ENCODE results near the gene ELOVL6.

DNA sequence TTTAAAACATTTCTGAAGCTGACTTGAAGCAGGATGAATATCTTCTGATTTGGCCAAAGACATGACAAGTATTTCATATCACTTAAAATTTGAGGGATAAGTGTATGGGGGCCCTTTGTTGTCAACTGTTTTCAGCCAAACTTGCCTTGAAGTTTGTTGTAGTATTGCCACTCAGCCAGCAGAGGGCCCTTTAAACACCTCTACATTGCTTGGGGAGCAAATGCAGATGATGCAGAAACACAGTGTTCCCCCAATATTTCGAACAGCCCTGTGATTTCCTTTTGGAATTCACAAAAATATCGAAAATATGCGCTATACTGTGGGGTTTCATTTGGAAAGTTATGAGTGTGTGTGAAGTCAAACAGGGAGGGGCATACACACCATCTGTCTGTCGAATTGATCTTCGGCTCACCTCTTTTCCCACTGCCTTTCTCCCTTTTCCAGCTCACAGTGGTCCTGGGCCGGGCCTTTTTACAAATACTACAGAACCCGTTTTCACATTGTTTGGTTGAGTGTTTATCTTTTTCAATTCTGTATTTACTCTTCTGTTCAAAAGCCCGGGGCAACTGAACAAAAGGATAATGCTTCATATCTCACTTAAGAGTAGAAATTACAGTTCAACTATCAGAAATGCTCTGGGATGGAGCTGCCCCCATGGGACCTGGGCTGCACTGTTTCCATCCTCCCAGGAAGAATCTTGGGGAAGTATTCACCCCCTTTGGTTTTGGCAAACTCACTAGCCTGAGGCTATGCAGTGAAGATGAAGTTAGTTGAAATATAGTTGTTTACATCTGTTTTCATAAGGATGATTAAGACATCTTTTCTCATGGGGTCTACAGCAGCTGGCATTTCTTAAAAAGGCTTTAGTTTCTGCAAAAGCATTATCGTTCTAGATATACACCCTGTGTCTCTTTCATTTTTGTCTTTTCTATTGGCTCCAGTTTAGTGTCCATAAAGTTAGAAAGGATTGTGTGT lies 148.2 kb downstream of the ELOVL6 start:
- TF ChIP-seq, protein P1, sequence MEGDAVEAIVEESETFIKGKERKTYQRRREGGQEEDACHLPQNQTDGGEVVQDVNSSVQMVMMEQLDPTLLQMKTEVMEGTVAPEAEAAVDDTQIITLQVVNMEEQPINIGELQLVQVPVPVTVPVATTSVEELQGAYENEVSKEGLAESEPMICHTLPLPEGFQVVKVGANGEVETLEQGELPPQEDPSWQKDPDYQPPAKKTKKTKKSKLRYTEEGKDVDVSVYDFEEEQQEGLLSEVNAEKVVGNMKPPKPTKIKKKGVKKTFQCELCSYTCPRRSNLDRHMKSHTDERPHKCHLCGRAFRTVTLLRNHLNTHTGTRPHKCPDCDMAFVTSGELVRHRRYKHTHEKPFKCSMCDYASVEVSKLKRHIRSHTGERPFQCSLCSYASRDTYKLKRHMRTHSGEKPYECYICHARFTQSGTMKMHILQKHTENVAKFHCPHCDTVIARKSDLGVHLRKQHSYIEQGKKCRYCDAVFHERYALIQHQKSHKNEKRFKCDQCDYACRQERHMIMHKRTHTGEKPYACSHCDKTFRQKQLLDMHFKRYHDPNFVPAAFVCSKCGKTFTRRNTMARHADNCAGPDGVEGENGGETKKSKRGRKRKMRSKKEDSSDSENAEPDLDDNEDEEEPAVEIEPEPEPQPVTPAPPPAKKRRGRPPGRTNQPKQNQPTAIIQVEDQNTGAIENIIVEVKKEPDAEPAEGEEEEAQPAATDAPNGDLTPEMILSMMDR (IDR thresholded peaks at IDR 0.05): peak; percentile 28 to 75 (median 70)
- TF ChIP-seq POLR2A (IDR thresholded peaks at IDR 0.05): no peak

Measured in prostate gland (tissue), 2 donors.